ENCODE measurements around the gene SUPT3H.

SUPT3H gene

DNA sequence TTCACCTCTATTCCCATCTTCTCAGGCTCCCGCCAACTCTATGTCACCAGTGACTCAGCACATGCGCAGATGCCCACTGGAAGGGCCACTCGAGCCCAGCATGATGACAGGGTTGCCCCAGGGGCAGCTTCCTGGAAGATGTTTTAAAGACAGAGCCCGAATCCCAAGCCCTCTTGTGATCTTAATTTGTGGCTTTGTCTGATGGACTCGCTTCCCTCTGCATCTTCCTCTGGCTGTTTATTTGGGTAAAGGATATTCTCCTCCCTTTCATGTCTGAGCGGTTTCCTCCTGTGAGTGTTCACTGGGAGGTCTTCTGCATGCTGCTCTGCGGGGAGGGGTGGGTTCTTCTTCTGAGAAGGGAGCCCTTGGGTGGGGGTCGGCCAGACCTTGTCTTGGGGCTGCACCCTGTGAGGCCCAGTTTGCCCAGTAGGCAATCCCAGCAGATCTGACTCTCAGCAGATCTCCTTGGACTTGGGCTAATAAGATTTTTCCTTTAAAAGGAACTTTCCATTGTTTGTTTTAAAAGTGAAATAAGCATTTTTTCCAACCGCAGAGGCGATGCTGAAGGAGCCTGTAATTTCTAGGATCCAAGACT lies 589.2 kb downstream of the SUPT3H start:
- DNase-seq (ENCODE audit: low spot score): no peak

GRCh38 chr6:44787254-44787834 lies 590.4 kb downstream of the SUPT3H start:
- DNase-seq (ENCODE audit: low spot score): no peak

- DNase-seq (ENCODE audit: low spot score): no peak
These were observed 592.6 kb downstream of the SUPT3H start for GRCh38 chr6:44785130-44785529.

DNA sequence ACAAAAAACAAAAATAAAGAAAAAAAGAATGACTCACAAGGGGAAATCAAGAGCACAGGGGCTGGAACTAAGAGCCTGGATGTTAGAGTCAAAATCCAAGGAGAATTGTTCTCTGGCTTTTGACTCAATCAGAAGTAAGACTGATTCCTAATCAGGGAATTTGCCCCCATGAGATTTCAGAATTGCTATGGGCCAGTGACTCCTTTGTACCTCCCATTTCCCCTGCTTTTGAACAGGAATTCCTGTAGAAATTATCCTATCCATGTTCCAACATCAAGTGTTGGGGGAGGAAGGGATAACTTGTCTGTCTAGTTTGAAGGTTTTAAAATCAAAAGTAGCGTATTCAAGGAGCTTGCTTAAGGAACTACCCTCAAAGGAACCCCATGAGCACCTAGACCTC lies 593.5 kb downstream of the SUPT3H start:
- no peak for DNase-seq (ENCODE audit: low spot score)

- DNase-seq (ENCODE audit: low spot score): no peak
These were observed 594.8 kb downstream of the SUPT3H start for GRCh38 chr6:44782892-44783291.

DNA sequence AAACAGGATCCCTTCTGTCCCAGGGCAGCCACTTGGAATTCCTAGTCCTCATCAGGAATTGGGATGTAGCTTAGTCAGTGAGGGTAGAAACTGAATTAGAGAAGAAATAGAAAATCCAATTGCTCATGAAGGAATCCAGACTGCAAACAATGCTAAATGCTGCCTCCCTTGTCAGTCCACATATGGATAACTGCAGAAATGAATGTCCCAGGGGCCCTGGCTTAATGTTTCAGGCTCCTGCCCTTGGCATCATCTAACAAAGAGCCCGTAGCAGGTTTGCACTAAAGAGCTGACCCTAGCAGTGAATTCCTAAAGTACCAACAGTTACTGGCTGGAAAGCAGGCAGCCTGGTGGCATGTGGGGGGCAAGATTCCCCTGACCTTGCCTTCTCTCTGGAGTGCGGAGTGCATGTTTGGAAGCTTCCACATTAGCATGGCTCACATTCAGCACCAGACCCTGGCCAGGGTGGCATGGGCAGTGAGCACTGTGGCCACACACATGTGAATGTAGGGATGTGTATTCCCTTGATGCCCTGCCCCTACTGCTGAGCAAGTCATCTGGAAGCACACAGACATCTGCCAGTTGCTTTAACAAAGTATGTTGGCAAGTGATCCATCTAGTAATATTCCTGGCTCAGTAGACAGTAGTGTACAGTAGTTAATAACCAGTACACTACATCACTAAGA lies 595.7 kb downstream of the SUPT3H start:
- DNase-seq (ENCODE audit: low spot score): no peak

GRCh38 chr6:44780161-44780560 lies 597.6 kb downstream of the SUPT3H start:
- no peak for DNase-seq (ENCODE audit: low spot score)

DNA sequence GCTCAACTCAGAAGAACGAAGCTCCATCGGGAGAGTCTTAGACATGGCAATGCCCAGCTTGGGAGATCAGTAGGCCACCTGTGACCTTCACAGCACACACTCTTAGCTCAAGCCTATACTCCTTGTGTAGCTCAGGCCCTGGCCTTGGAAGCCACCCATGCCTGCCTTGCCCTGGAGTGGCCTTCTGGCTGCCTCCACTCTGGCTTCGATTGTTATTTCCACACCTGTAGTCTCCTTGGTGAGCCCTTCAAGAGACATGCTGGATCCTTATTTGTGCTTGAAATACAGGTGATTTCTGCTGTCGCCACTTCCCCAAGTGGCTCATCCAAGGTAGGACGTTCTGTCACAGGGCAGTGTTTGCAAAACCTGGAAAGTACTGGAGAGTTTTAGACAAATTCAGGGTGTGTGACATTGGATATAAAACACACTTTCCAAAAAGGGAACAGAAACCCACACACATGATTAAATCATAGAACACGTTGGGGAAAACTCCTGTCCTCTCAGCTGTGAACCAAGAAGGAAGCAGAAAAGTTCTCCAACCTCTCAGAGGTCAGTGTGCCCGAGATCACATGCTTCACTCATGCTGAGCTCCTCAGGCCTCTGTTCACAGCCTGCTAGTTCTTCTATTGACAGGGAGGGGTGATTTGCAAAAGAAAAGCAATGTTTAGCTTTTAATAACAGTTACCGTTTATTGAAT lies 598.5 kb downstream of the SUPT3H start:
- no peak for DNase-seq (ENCODE audit: low spot score)

Measured in kidney tubule cell (primary cell).